ENCODE measurements around the gene CCHCR1. TPM values are rescaled to one million over a fixed set of nuclear protein-coding genes. Genes with fewer than 3 reads are reported as not detected.

The CCHCR1 gene
- total and polyA plus RNA-seq, 2 of the 13 experiments (the other 11 are each of a cell fraction or from before 2014, with no cell fraction given): 14.6 to 28.2 TPM

GRCh38 chr6:31135710-31136109 is 21.9 kb downstream of the CCHCR1 start (continued):
- TF ChIP-seq NFAT5 (CRISPR knock-in tag; IDR thresholded peaks at IDR 0.05) (no peak), CEBPG (CRISPR knock-in tag; IDR thresholded peaks at IDR 0.05) (no peak), REXO4 (CRISPR knock-in tag; IDR thresholded peaks at IDR 0.05; ENCODE audit: borderline replicate concordance) (no peak), ZBED4 (CRISPR knock-in tag; IDR thresholded peaks at IDR 0.05; ENCODE audit: borderline replicate concordance) (no peak)

Measured in HepG2 (cell line).